Measurements from ENCODE around the gene FGF14.
A peak's percentile ranks its signal among the peaks of the same experiment; 100 is the strongest.

Gene FGF14

GRCh38 chr13:102374233-102374632, 27.6 kb downstream of the FGF14 start:
- intact Hi-C loops (cut with DNase I): no loop called here
- DNase-seq: no peak

GRCh38 chr13:102373221-102373620, 28.6 kb downstream of the FGF14 start:
- DNase-seq: no peak
- intact Hi-C loops (cut with DNase I): no loop called here

DNA sequence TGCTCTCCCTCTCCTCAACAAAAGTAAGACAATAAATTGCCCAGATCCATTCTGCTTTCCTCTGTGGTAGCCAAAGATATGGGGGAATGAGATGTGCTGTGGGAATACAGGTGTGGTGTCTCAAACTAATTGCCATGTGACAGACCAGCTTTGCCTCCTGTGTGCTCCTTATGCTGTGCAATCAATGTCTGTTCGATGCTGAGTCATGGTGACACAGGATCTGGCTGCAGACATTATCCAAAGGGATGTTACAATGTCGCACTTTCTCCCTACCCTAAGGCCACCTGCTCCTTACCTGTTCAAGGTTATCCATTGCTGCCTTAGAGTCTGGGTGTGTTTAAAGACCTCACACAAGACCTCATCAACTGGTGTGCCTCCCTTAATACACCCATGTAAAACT, 32.5 kb downstream of the FGF14 start:
- DNase-seq: peak in 3 of 42 donors; percentile 14 to 53 (median 18)
- intact Hi-C loops (cut with DNase I): no loop called here

GRCh38 chr13:102367836-102368235, 34.0 kb downstream of the FGF14 start:
- DNase-seq: no peak
- intact Hi-C loops (cut with DNase I): no loop called here

GRCh38 chr13:102361113-102361512, 40.7 kb downstream of the FGF14 start:
- DNase-seq: no peak
- intact Hi-C loops (cut with DNase I): no loop called here

DNA sequence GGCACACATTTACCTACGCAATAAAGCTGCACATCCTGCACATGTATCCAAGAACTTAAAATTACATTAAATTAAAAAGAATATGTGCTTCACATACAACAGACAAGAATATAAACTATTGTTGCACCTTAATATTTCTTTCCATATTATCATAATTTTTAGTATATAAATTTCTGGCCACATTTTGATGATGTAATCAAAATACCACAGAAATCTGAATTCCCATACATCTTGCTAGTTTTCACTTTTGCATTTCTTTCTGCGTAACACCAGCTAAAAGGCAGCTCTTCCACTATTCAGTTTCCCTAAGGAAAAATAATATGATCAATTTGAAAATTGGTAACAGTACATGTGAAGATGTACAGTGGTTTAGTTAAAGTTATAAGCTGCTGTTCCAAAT, 42.6 kb downstream of the FGF14 start:
- intact Hi-C loops (cut with DNase I): no loop called here
- no peak for DNase-seq

DNA sequence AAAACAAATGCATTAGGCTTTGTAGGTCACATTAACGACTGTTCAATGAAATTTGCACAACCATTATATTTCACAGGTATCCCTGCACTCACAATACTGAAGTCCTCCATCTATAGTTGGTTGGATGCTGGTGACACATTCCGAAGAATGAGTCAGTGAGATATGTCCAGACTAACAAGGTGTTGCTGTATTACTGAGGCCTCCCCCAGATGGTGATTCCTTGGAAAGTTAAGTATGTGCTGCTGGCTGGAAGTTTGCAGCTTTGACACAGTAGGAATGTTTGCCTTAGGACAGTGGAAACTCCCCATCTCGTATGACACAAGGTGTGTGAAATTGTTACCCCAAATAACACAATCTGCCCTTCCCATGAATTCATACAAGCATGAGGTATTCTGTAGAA, 46.6 kb downstream of the FGF14 start:
- no peak for DNase-seq
- intact Hi-C loops (cut with DNase I): no loop called here

DNA sequence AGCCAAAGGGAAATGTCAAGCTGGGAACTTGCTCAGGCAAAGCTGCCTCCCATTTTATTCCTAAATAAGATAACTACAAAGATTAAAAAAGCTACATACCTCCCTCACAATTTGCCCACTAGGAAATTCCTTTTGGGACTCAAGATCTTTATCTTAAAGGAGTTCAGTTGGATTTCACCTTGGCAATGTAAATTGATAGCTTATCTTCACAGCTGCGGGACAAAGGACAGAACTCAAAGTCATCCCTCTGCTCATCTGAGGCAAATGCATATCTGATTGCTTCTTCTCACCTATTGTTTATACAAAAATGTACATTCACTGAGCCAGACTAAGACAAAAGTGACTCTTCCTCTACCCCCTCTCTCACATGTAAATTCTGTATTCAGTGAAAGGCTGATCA, 47.8 kb downstream of the FGF14 start:
- no peak for DNase-seq

GRCh38 chr13:102351521-102351920, 50.3 kb downstream of the FGF14 start:
- peak in 1 of 42 donors; percentile 33 for DNase-seq

More for the DNA sequence above, 47.8 kb downstream of the FGF14 start:
- intact Hi-C loops (cut with DNase I): no loop called here

DNA sequence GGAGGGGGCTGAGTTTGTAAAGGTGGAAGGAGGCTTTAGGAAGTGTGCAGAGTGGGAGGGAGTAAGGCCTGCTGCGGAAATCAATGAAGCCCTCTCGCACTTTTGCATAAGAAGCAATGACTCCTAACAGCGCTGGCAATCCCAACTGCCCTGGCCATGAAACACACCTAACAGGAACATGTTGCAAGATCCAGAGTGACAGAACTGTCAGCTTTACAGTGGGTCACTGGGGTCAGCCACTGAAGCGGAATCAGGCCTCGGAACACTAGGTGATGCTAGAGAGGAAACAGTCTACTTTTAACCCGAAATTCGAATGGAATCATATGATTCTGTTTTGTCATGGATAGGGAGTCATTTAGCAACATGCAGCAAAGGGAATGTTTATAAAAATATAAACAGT, 54.4 kb downstream of the FGF14 start:
- intact Hi-C loops (cut with DNase I): no loop called here

More at GRCh38 chr13:102351521-102351920, 50.3 kb downstream of the FGF14 start:
- intact Hi-C loops (cut with DNase I): no loop called here

GRCh38 chr13:102346769-102347168, 55.1 kb downstream of the FGF14 start:
- DNase-seq: no peak
- intact Hi-C loops (cut with DNase I): no loop called here

More for the DNA sequence above, 54.4 kb downstream of the FGF14 start:
- no peak for DNase-seq

GRCh38 chr13:102344410-102344809, 57.4 kb downstream of the FGF14 start:
- no peak for DNase-seq
- intact Hi-C loops (cut with DNase I): no loop called here

DNA sequence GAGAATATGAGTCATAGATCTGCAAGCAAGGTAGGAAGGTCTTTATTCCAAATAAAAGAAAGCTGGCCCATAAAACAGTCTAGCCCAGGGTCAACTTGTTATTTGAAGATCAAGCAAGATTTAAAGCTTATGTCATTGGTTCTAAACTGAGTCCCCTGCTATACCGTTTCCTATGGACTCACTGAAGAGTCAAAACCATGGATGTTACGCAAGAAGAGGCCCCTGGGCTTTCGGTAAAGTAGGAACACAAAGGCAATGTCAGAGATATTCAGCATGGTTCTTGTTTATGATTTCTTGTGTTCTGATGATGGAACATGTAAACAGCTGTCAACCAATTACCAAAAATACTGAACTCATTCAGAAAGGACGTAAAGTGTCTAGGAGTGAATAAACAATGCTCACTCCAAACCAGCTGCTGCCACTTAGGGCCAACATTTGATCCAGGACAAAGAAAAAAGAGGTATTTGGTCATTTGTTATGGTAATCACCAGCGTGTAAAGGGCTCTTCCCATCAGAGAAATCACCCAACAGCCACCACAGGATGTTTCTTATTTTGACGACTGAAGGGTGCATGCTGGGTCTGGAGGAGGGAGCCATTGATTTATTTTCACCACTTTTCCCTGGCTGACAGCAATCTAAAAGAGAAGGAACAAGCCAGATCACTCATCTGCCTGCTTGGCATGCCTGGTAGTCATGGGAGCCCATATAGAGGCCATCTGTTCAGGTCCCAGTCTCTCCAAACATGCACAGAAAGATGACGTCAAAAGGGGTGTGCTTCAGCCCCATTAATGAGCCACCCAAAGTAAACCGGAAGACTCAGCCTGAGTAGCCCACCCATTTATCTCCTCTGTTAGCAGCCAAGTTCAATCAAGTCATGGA, 68.3 kb downstream of the FGF14 start:
- no peak for DNase-seq
- intact Hi-C loops (cut with DNase I): no loop called here

DNA sequence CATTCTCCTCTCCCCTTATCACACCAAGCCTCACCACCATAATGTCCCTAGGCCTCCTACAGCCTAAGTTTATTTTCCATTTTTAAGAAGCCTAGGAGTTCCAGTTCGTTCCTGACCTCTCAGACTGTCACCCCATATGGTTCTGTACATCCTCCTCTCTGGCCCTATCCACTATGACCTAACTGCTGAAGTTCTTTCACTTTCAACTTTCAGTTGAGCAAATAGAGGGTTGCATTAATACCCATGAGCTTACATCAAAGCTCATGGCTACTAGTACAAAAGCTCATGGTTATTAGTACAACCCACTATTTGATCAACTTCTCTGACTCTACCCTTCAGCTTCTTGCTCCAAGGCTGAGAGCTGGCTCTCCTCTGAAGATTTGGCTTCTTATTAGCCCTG, 72.9 kb downstream of the FGF14 start:
- no peak for DNase-seq
- intact Hi-C loops (cut with DNase I): no loop called here

- intact Hi-C loops (cut with DNase I): no loop called here
- DNase-seq: no peak
These were observed 74.7 kb downstream of the FGF14 start for GRCh38 chr13:102327119-102327617.

- intact Hi-C loops (cut with DNase I): no loop called here
These were observed 75.3 kb downstream of the FGF14 start for GRCh38 chr13:102326381-102327118.

DNA sequence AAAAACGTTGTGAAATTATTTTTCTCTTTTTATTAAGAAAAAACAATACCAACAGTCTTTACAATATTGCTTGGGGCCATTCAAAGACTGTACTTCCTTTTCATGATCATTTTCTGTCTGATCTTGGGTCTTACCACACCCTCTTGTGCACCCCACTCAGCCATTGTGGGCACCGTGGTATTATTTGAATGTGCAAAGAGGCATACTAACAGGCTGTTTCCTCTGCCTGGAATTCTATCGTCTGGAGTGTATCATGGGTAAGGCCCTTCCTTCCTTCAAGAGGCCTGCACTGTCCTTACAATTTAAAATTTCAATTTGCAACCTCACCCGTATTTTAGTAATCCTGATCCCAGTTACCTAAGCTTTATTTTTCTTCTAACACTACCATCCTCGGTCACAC, 76.5 kb downstream of the FGF14 start:
- intact Hi-C loops (cut with DNase I): no loop called here
- DNase-seq: no peak

More at GRCh38 chr13:102326381-102327118, 75.3 kb downstream of the FGF14 start:
- no peak for DNase-seq

DNA sequence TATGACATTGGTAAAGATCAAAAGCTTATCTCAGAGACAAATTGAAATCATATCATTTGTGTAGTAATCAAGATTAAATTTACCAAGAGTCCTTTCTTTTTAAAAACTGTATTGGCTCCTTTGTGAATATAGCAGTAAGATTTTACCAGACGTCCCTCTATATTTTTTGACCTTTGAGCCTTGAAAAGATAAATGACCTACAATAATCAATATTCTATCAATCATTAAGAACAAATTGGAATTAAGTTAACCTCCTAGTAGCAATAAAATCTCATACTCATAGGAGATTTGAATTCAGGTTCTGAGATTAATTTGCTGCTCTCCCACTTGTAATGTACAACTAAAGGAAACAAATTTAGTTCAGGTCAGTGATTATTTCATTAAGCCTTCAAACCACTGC, 78.3 kb downstream of the FGF14 start:
- DNase-seq: no peak
- intact Hi-C loops (cut with DNase I): no loop called here

DNA sequence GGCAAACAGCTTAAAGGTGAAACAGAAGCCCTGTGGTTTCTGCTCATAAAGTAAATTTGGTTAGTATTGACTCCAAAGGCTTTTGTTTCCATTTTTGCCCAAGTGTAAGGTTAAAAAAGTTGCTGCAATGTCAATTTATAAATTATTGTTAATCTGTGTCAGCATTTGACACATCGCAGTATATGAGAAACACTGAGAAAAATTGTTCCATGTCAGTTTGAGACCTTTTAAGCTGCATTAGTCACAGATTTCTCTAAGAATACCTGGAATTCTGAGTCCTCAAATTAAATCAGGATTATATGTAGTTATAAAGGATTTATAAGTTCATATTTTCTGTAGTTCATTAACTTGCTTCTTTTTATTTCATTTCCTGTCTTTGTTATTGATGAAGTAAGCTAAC, 78.8 kb downstream of the FGF14 start:
- DNase-seq: no peak
- intact Hi-C loops (cut with DNase I): no loop called here

DNA sequence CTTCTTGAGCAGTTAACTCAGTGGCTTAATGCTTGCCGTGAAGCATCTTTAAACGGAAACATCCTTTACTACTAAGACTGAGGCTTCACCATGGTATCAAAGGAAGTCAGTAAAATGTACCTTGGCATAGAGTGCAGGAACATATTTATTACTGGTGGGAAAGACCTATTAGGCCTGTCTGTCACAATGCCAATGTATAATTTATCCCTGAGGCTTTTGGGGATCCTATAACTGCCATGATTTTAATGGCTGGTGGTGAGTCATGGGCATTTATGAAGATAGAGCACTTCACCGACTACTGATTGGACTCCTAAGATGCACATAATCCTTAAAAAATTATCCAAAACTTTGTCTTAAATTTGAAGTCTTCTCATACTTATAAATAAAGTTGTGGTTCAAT, 79.6 kb downstream of the FGF14 start:
- DNase-seq: no peak
- intact Hi-C loops (cut with DNase I): no loop called here

All from head of caudate nucleus (tissue), 42 donors.